Measurements from ENCODE around the gene ZNF576.
A peak's percentile ranks its signal among the peaks of the same experiment; 100 is the strongest.

ZNF576 gene

GRCh38 chr19:43563816-43564457 is 32.5 kb upstream of the ZNF576 start:
- H3K4me3 ChIP-seq (ENCODE audit: low read depth, low read length), result no peak overlapping the region
- TF ChIP-seq, protein P1, sequence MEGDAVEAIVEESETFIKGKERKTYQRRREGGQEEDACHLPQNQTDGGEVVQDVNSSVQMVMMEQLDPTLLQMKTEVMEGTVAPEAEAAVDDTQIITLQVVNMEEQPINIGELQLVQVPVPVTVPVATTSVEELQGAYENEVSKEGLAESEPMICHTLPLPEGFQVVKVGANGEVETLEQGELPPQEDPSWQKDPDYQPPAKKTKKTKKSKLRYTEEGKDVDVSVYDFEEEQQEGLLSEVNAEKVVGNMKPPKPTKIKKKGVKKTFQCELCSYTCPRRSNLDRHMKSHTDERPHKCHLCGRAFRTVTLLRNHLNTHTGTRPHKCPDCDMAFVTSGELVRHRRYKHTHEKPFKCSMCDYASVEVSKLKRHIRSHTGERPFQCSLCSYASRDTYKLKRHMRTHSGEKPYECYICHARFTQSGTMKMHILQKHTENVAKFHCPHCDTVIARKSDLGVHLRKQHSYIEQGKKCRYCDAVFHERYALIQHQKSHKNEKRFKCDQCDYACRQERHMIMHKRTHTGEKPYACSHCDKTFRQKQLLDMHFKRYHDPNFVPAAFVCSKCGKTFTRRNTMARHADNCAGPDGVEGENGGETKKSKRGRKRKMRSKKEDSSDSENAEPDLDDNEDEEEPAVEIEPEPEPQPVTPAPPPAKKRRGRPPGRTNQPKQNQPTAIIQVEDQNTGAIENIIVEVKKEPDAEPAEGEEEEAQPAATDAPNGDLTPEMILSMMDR (IDR thresholded peaks at IDR 0.05; ENCODE audit: control insufficient read depth, extremely low read depth, insufficient read depth), result no peak
- no peak for DNase-seq (ENCODE audit: low read depth)

DNA sequence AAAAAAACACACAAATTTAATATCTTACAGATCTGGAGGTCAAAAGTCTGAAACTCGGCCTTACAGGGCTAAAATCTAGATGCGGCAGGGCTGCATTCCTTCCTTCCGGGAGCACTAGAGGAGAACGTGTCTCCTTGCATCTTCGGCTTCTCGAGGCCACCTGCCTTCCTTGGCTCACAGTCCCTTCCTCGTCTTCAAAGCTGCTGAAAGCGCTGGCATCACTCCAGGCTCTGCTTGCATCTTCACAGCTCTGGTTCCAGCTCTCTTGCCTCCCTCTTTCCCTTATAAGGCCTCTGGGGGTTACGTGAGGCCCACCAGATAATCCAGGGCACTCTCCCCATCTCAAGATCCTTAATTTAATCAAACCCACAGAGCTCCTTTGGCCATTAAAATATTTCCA is 31.6 kb upstream of the ZNF576 start:
- no peak overlapping the region for H3K4me3 ChIP-seq (ENCODE audit: low read depth, low read length)
- TF ChIP-seq, protein P1 (IDR thresholded peaks at IDR 0.05; ENCODE audit: control insufficient read depth, extremely low read depth, insufficient read depth), result no peak
- DNase-seq (ENCODE audit: low read depth), result no peak

- H3K4me3 ChIP-seq (ENCODE audit: low read depth, low read length), result no peak overlapping the region
- TF ChIP-seq, protein P1 (IDR thresholded peaks at IDR 0.05; ENCODE audit: control insufficient read depth, extremely low read depth, insufficient read depth), result no peak
- DNase-seq (ENCODE audit: low read depth), result no peak
Observed at GRCh38 chr19:43569657-43570056, 26.7 kb upstream of the ZNF576 start.

GRCh38 chr19:43570174-43570791 is 26.1 kb upstream of the ZNF576 start:
- no peak overlapping the region for H3K4me3 ChIP-seq (ENCODE audit: low read depth, low read length)
- no peak for DNase-seq (ENCODE audit: low read depth)
- TF ChIP-seq, protein P1 (IDR thresholded peaks at IDR 0.05; ENCODE audit: control insufficient read depth, extremely low read depth, insufficient read depth), result no peak

DNA sequence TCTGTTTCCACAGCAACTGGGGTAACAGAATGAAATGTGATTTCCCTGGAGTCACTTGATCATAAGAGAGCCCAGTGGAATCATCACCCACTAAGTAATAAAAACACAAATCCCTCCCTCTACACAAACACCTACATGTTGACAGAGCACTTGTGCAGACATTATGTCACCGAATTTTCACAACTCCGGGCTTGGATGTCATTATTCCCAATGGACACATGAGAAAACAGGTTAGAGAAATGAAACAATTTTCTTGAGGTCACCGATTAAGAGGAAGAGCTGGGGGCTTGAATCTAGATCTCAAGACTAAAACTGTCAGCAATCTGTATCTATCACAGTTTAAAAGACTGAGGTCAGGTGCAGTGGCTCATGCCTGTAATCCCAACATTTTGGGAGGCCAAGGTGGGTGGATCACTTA is 24.2 kb upstream of the ZNF576 start:
- DNase-seq (ENCODE audit: low read depth), result no peak
- TF ChIP-seq, protein P1 (IDR thresholded peaks at IDR 0.05; ENCODE audit: control insufficient read depth, extremely low read depth, insufficient read depth), result no peak
- no peak overlapping the region for H3K4me3 ChIP-seq (ENCODE audit: low read depth, low read length)

DNA sequence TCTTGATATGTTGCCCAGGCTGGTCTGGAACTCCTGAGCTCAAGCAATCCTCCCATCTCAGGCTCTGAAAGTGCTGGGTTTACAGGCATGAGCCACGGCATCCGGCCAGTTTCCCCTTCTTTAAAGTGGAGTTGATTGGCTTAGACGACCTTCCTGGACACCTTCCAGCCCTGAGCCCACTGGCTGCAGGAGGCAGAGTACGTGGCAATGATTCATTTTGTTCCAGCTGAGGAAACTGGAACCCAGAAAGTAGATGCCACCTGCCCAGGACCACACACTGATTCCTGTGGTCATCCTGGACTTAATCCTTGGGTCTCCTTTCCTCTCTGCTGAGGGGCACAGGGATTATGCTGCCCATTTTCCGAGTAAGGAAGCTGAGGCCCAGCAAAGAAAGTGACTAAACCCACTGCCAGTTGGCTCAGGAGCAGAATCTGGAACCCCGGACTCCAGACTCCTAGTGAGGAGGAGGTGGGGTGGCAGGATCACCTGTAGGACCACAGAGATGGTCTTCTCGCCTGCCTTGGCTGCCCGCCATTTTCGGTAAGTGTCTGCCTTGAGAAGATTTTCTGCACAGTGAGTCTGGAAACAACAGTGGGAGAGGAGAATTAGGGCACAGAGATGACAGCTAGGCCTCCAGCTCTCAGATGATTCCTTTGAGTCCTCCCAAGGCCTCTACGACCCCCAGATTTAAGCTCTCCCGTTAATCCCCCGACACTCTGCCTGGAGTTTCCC is 21.8 kb upstream of the ZNF576 start:
- peak overlapping the region; percentile 90 for H3K4me3 ChIP-seq (ENCODE audit: low read depth, low read length)
- DNase-seq (ENCODE audit: low read depth), result no peak
- TF ChIP-seq, protein P1 (IDR thresholded peaks at IDR 0.05; ENCODE audit: control insufficient read depth, extremely low read depth, insufficient read depth), result no peak
